Ramos (cell line): ENCODE measurements around the gene LTBP4.
"Not testable (repeated sequence)": the region's sequence is repeated elsewhere in the genome, so short reads cannot be mapped to it uniquely, and the experiment has no call there.

Experiments used
- in situ Hi-C: fragments of 300-500 bp; cut with MboI; formaldehyde crosslinking; loops from one replicate; pipeline ENCODE4 v1.14.3; 2022; ENCODE audit warnings: low sequenced_read_pairs; ENCODE audit not compliant: unreplicated experiment

Gene LTBP4

DNA sequence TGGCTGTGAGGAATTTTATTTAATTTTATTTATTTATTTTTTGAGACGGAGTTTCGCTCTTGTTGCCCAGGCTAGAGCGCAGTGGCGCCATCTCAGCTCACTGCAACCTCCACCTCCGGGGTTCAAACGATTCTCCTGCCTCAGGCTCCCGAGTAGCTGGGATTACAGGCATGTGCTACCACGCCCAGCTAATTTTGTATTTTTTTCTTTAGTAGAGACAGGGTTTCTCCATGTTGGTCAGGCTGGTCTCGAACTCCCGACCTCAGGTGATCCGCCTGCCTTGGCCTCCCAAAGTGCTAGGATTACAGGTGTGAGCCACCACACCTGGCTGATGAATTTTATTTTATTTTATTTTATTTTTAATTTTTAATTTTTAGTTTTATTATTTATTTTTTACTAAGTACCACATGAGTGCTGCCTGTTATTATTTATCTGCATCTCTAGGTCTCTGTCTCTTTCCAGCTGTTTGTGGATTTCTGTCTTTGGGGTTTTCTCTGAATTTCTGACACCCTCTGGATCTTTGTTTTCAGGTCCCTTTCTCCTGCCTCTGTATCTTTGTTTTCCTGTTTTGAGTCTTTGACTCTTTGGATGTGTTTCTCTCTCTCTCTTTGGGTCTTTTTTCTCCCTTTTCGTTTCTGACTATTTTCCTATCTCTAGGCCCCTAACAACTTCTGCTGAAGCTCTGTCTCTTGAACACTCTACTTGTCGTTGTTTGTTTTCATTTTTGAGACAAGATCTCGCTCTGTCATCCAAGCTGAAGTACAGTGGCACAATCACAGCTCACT, 23.4 kb downstream of the LTBP4 start:
- in situ Hi-C loops = not testable (repeated sequence)

DNA sequence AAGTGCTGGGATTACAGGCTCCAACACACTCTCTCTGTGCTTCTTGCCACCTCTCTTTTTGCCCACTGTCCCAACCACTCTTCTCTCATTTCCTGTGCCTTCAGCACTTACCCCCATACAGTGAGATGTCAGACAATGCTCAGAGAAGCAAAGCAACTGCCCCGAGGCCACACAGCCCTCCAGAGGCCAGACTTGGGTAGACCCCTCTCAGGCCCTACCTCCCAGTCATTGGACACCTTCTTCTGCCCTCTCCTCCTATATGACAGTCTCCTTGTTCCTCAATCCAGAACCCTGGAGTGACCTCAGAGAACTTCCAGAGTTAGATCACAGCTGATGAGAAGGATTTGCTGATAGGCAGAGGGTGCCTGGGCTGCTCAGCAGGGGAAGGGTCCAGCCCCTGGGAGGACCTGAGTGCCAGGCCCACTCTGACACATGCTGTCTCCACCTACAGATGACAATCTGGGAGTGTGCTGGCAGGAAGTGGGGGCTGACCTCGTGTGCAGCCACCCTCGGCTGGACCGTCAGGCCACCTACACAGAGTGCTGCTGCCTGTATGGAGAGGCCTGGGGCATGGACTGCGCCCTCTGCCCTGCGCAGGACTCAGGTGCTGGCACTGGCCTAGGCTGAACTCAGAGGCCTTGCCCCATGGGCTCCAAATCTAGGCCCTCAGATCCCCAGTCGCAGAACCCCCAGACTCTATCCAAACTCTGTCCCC, 24.4 kb downstream of the LTBP4 start:
- in situ Hi-C loops = no loop called here

DNA sequence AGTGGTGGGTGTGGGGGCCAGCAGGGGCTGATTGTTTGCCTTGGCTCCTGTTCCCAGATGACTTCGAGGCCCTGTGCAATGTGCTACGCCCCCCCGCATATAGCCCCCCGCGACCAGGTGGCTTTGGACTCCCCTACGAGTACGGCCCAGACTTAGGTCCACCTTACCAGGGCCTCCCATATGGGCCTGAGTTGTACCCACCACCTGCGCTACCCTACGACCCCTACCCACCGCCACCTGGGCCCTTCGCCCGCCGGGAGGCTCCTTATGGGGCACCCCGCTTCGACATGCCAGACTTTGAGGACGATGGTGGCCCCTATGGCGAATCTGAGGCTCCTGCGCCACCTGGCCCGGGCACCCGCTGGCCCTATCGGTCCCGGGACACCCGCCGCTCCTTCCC, 25.7 kb downstream of the LTBP4 start:
- in situ Hi-C loops = no loop called here

DNA sequence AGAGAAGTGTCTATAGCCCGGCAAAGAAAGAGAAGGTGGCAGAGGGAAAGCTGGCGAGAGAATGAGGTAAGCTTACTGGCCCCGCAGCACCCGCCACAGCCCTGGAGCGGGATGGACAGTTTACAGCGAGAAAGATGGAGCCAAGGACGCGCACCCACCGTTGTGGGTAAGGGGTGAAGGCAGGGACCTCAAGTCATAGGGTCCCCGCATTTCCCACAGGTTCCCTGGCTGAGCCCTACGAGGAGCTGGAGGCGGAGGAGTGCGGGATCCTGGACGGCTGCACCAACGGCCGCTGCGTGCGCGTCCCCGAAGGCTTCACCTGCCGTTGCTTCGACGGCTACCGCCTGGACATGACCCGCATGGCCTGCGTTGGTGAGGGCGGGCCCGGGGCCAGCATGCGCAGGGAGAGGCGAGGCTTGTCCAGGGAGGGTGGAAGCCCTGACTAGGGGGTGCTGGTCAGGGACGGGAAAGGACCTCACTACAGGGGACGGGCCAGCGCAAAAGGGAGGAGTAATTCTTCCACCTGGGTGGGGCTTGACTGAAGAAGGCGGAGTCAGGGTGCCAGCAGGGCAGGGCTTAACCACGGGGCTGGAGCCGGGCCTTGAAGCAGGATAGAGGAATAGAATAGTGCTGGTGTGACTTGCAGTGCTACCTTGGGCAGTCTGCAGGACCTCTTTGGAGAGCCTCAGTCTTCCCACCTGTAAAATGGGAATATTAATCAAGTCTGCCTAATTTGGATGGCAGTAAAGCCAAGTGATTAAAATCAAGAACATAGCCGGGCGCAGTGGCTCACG, 26.5 kb downstream of the LTBP4 start:
- in situ Hi-C loops = no loop called here

DNA sequence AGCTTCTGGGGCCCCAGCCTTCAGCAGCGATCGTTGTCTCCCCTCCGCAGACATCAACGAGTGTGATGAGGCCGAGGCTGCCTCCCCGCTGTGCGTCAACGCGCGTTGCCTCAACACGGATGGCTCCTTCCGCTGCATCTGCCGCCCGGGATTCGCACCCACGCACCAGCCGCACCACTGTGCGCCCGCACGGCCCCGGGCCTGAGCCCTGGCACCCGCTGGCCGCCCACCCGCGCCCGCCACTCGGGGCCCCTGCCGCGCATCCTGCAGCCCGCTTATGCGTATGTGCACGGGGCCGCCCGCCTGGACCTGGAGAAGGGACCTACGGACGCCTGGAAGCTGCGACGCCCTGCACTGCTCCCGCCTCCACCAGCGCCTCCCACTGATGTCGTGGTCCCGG, 28.2 kb downstream of the LTBP4 start:
- in situ Hi-C loops = no loop called here

DNA sequence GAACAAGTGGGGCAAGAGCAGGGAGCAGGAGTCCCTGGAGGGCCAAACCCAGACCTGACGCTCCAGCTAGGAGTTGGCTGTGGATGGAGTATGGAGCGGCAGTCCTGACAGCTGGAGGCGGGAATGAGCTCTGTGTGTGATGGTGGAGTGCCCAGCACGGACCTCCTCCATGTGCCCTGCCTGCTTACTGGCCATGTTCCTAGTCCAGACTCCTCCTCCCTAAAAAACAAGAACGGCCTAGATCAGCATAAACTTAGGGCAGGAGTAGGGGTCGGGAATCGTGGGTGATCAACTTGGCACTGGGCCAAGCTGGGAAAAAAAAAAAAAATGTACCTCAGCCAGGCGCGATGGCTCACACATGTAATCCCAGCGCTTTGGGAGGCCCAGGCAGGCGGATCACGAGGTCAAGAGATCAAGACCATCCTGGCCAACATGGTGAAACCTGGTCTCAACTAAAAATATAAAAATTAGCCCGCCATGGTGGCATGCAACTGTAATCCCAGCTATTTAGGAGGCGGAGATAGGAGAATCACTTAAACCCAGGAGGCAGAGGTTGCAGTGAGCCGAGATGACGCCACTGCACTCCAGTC, 29.5 kb downstream of the LTBP4 start:
- in situ Hi-C loops = no loop called here

DNA sequence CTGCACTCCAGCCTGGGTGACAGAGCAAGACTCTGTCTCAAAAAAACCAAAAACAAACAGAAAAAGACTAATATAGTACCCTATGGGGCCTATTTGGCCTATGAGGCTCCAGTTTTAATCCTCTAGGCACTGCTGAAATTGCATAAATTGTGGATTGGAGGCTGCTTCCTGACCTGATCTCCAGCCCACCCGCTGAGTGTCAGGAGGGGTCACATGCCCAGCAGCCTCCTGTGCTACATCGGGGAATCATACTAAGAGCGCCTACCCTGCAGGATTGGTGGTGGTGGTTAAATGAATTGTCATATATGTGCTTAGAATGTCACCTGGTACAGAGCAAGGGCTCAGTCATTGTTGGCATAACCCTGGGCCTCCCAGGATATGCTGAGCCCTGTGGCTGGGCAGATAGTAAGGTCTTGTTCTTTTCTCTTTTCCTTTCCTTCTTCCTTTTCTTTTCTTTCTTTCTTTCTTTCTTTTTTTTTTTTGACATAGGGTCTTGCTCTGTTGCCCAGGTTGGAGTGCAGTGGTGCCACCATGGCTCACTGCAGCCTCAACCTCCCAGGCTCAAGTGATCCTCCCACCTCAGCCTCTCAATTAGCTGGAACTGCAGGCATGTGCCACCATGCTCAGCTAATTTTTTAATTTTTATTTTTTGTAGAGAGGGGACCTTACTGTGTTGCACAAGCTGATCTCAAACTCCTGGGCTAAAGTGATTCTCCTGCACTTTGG, 31.3 kb downstream of the LTBP4 start:
- in situ Hi-C loops = no loop called here

DNA sequence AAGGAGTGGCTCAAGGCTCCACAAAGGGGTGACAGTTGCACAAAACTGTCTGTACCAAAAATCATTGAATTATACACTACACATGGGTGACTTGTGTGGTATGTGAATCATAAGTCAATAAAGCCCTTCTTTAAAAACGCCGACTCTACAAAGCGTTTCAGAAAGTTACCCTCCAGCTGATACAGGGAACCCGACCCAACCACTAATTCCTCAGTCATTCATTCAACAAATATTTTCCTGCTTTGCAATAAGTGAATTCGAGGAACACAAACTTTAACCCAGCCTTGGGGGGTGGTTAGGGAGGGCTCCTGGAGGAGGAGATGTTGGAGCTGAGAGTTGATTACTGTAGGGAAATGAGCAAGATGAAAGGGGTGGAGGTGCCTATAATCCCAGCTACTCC, 32.0 kb downstream of the LTBP4 start:
- in situ Hi-C loops = no loop called here

DNA sequence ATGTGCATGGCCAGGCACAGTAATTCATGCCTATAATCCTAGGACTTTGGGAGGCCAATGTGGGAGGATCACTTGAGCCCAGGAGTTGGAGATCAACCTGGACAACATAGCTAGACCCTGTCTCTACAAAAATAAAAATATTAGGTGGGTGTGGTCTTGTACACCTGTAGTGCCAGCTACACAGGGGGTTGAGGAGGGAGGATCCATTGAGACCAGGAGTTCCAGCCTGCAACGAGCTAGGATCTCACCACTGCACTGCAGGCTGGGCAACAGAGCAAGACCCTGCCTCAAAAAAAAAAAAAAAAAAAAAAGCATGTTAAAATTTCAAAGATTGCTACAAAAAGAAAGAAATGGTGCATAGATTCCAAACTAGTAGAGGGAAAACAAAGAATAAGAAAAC, 37.2 kb downstream of the LTBP4 start:
- in situ Hi-C loops = no loop called here

DNA sequence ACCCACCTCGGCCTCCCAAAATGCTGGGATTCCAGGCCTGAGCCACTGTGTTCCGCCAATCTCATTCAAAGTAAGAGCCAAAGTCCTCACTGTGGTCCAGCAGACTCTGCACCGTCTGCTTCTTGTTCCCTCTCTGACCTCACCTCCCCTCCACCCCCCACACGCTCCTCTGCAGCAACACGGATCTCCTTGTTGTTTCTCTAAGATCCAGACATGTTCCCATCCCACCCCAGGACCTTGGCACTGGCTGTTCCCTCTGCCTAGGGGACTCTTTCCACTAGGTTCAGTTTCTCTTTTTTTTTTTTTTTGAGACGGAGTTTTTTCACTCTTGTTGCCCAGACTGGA, 38.4 kb downstream of the LTBP4 start:
- in situ Hi-C loops = no loop called here

DNA sequence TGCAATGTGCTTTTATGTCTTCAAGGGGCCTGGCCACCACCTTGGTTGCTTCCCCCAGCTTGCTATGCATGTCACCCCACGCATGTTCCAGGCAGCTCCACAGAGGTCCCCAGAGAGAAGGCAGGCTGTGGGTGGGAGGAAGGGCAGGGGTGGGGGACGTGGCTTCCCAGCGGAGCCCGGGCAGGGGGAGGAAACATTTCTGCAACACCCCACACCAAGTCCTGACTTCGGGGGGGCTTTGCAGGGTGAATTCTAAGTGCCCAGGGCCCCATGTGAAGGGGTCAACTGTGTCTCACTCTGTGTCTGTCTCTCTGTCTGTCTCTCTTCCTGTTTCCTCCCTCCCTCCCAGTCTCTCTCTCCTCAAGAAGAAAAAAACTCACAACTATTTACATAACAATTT, 39.6 kb downstream of the LTBP4 start:
- in situ Hi-C loops = no loop called here

DNA sequence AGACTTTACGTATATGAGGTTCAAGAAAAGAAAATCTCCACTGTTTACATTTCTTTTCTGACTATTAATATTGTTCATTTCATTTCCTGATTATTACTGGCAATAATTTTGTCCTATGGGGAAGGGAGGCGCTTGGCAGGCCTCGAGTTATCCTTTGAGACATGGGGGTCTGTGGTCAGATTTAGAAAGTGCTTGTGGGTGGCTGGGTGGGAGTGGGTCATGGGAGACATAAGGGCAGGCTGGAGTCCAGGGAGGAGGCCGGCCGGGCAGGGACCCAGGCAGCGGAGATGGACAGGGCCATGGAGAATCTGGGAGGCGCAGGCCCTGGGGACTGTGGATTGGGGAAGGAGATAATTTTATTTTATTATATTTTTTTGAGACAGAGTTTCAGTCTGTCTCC, 40.1 kb downstream of the LTBP4 start:
- in situ Hi-C loops = no loop called here

DNA sequence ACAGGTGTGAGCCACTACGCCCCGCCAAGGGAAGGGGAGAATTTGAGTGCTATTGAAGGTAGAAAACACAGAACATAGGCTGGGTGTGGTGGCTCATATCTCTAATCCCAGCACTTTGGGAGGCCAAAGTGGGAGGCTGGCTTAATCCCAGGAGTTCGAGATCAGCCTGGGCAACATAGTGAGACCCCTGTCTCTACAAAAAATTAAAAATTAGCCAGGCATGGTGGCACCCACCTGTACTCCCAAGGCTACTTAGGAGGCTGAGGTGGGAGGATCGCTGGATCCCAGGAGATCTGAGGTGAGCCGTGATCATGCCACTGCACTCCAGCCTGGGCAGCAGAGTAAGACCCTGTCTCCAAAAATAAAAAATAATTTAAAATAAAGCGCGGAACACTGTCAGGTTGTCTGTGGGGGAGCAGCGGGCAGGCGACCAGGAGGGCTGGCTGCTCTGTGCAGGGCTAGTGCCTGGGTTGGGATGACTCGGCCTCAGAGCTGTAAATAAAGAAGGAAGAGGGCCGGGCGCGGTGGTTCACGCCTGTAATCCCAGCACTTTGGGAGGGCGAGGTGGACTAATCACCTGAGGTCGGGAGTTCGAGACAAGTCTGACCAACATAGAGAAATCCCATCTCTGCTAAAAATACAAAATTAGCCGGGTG, 41.0 kb downstream of the LTBP4 start:
- in situ Hi-C loops = no loop called here

DNA sequence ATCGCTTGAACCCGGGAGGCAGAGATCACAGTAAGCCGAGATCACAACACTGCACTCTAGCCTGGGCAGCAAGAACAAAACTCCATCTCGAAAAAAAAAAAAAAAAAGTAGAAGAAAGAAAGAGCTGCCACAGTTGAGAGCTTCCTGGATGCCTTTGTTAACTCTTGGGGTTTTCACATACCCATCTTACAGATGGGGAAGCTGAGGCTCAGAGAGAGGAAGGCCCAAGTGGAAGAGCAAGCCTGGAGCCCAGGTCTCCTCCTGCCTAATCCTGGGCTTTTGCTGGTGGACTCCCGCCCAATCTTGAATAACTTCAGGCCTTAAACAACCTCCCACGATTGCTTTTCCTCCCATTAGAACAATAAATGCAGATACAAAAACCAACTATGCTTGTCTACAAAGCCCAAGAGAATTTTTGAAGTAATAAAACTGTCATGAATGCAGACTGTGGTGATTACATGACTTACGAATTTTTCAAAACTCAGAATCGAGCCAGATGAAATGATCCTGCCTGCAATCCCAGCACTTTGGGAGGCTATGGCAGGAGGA, 41.7 kb downstream of the LTBP4 start:
- in situ Hi-C loops = no loop called here

DNA sequence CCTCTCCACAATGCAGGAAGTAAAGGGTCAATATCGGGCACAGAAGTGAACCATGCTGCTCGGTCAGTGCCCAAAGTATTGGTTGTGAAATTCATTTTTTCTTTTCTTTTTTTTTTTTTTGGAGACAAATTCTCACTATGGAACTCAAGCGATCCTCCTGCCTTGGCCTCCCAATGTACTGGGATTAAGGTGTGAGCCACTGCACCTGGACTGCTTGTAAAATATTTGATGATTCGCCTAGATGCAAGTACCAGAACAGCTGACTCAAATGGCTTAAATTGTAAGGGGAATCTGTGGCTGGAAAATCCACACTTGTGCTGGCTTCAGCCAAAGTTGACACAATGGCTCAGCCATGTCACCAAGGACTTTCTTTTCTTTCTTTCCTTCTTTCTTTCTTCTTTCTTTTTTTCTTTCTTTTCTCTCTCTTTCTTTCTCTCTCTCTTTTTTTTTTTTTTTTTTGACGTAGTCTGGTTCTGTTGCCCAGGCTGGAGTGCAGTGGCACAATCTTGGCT, 45.6 kb downstream of the LTBP4 start:
- in situ Hi-C loops = no loop called here

DNA sequence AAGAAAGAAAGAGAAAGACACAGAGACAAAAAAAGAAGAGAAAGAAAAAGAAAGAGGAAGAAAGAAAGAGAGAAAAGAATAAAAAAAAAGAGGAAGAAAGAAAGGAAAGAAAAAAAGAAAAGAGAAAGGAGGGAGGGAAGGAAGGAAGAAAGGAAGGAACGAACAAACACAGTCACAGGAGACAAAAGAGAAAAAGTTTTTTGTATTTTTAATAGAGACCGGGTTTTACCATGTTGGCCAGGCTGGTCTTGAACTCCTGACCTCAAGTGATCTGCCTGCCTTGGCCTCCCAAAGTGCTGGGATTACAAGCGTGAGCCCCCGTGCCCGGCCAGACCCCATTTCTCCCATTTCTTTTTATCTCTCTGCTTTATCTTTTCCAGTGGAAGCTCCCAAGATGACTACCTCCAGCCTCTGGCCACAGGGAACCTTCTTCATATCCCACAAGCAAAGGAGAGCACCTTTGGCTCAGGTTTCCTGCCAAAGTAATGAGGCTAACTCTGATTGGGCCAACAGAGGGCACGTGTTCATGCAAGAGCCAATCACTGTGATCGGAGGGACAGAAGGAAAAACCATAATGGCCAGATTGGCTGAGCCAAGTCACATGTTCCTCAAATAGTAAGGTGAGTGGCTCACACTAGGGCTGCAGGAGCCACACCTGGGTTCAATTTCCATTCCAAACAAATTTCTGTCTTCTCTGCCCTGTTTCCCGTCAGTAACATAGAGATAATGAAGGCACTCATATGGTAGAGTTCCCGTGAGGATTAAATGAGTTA, 48.9 kb downstream of the LTBP4 start:
- in situ Hi-C loops = loop anchor here (10.0 kb wide), 2 partner anchors 165 to 495 kb away; no protein-coding TSS in a partner anchor

DNA sequence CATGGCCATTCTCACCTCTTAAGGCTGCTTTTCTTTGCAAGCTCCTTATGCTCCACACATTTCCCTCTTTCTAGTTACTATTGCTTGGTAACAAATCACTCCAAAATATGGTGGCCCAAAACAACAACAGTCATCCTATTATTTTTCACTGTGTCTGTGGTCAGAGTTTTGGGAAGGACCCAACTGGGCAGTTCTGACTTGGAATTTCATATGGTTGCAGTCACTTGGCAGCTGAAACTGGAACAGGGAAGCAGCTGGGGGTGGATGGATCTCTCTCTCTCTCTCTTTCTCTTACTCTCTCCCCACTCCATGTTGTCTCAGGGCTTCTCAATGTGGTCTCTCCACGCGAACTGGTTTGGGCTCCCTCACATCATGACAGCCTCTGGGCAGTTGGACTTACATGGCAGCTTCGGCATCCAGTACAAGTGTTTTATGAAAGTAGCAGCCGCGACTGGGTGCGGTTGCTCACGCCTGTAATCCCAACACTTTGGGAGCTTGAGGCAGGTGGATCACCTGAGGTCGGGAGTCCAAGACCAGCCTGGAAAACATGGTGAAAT, 49.7 kb downstream of the LTBP4 start:
- in situ Hi-C loops = loop anchor here (10.0 kb wide), 2 partner anchors 164 to 494 kb away; no protein-coding TSS in a partner anchor

DNA sequence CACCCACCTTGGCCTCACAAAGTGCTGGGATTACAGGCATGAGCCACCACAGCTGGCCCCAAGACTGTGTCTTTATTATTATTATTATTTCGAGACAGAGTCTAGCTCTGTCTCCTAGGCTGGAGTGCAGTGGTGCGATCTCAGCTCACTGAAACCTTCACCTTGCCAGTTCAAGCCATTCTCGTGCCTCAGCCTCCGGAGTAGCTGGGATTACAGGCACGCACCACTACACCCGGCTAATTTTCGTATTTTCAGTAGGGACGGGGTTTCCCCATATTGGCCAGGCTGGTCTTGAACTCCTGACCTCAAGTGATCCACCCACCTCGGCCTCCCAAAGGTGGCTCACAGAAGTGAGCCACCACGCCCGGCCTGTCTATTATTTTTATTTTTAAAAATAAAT, 51.1 kb downstream of the LTBP4 start:
- in situ Hi-C loops = loop anchor here (10.0 kb wide), 2 partner anchors 162 to 492 kb away; no protein-coding TSS in a partner anchor
